SU-DHL-6 (cell line): Measurements from ENCODE around the gene TMEM170B.

Experiments
- H2AFZ ChIP-seq: fragments of 200-600 bp; sonication (generic); 2 replicates; pipeline ENCODE4 v1.6.1; 2014; ENCODE audit warnings: low read depth, mild to moderate bottlenecking, moderate library complexity, mixed read lengths, antibody characterized with exemption, low read length; ENCODE audit not compliant: severe bottlenecking
- H3F3A ChIP-seq: fragments of 200-600 bp; shearing (Covaris generic); 2 replicates; pipeline ENCODE4 v1.6.0; 2016; ENCODE audit warnings: antibody characterized with exemption, mild to moderate bottlenecking; ENCODE audit not compliant: insufficient read depth
- H3K27ac ChIP-seq: fragments of 200-600 bp; sonication (generic); 2 replicates; pipeline ENCODE4 v1.5.1; 2016; ENCODE audit warnings: low read depth, mild to moderate bottlenecking, low read length, moderate library complexity, mixed read lengths
- H3K27me3 ChIP-seq: fragments of 200-600 bp; sonication (generic), shearing (Covaris generic); 2 replicates; pipeline ENCODE4 v1.6.0; 2014; ENCODE audit warnings: mild to moderate bottlenecking, low read length
- H3K36me3 ChIP-seq: fragments of 200-600 bp; sonication (generic); 2 replicates; pipeline ENCODE4 v1.6.1; 2014; ENCODE audit warnings: mild to moderate bottlenecking, low read length, mixed read lengths
- H3K4me2 ChIP-seq: fragments of 300-600, 200-600 bp; shearing (Covaris generic), sonication (generic); 2 replicates; pipeline ENCODE4 v1.6.0; 2014; ENCODE audit warnings: low read length, low read depth, mild to moderate bottlenecking; ENCODE audit not compliant: poor library complexity, severe bottlenecking
- H3K4me3 ChIP-seq: fragments of 200-600 bp; sonication (generic); 2 replicates; pipeline ENCODE4 v1.5.1; 2014; ENCODE audit warnings: antibody characterized with exemption, low read length, mild to moderate bottlenecking, mixed read lengths; ENCODE audit not compliant: insufficient read depth, poor library complexity, severe bottlenecking
- H3K79me2 ChIP-seq: fragments of 200-600 bp; sonication (generic); 2 replicates; pipeline ENCODE4 v1.6.1; 2014; ENCODE audit warnings: mild to moderate bottlenecking, low read length, moderate library complexity; ENCODE audit not compliant: insufficient read depth
- H3K9ac ChIP-seq: fragments of 200-600 bp; sonication (generic); 2 replicates; pipeline ENCODE4 v1.7.0; 2014; ENCODE audit warnings: mild to moderate bottlenecking, low read length
- H3K9me2 ChIP-seq: fragments of 200-600 bp; sonication (generic); replicated peaks from 2 replicates; pipeline ENCODE4 v1.6.1; 2014; ENCODE audit warnings: low read length; ENCODE audit not compliant: insufficient read depth
- H3K9me3 ChIP-seq: fragments of 200-600 bp; sonication (generic); 2 replicates; pipeline ENCODE4 v1.6.1; 2014; ENCODE audit warnings: low read length, mixed read lengths; ENCODE audit not compliant: insufficient read depth
- H4K20me1 ChIP-seq: fragments of 200-600 bp; sonication (generic); 2 replicates; pipeline ENCODE4 v1.6.1; 2014; ENCODE audit warnings: low read depth, mild to moderate bottlenecking, antibody characterized with exemption, low read length, moderate library complexity, mixed read lengths
- CTCF ChIP-seq: fragments of 200-600 bp; sonication (generic); IDR thresholded peaks from one replicate; pipeline ENCODE4 v1.5.1; 2017; ENCODE audit warnings: antibody characterized with exemption, mild to moderate bottlenecking, low read length, moderate library complexity; ENCODE audit not compliant: insufficient read depth, poor library complexity, severe bottlenecking
- EZH2phosphoT487 ChIP-seq: fragments of 200-600 bp; sonication (generic), shearing (Covaris generic); conservative IDR thresholded peaks from 2 replicates; pipeline ENCODE4 v1.6.1; 2018; ENCODE audit warnings: mild to moderate bottlenecking, antibody characterized with exemption, low read length, moderate library complexity, mixed read lengths

Gene TMEM170B

DNA sequence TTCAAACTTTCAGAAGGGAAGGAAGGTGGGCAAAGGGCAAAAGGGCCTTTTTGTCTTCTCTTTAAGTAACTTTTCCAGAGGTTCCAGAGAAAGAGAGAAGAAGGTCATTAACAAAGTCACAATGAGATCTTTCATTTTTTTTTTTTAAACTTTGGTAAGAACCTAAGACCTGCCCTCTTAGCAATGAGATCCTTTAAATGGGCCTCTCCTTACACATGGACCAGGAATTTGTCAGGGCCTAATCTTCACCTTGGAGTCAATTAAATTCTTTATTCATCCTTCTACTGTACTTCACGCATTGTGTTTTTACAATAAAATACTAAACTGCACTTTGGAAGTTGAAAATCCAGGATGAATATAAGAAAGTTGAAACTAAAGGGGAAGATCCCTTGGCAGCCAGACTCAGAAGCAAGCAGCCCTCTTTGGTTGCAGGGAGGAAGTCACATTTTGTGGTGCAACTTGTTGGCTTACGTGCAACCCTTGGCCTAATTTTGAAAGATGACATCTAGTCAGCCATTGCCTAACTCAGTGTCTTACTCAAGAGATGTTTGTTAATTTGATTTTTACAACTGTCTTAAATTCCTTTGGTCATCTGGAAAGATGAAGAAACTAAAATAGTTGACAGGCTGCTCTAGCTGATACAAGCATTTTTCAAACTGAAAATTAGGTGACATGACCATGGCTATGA is 11.9 kb upstream of the TMEM170B start:
- Histone ChIP-seq H2AFZ (no peak overlapping the region), H3K9ac (no peak overlapping the region), H3K27me3 (no peaks in the 10 kb centered on the region), H3K4me2 (no peak overlapping the region), H3K4me3 (no peak overlapping the region), H3K36me3 (no peaks in the 10 kb centered on the region), H3K9me3 (no peaks in the 10 kb centered on the region), H3K9me2 (no peaks in the 10 kb centered on the region), H3K27ac (no peak overlapping the region), H3F3A (no peaks in the 10 kb centered on the region), H3K79me2 (no peaks in the 10 kb centered on the region), H4K20me1 (no peaks in the 10 kb centered on the region)
- TF ChIP-seq CTCF (no peak), EZH2phosphoT487 (no peak)

GRCh38 chr6:11526156-11526505 is 11.4 kb upstream of the TMEM170B start:
- Histone ChIP-seq H3K79me2 (no peaks in the 10 kb centered on the region), H3K9me3 (no peaks in the 10 kb centered on the region), H3K4me3 (no peak overlapping the region), H2AFZ (no peak overlapping the region), H3K36me3 (no peaks in the 10 kb centered on the region), H3K4me2 (no peak overlapping the region), H3K27me3 (no peaks in the 10 kb centered on the region), H4K20me1 (no peaks in the 10 kb centered on the region), H3K9ac (no peak overlapping the region), H3F3A (no peaks in the 10 kb centered on the region), H3K27ac (no peak overlapping the region), H3K9me2 (no peaks in the 10 kb centered on the region)
- TF ChIP-seq CTCF (no peak), EZH2phosphoT487 (no peak)

DNA sequence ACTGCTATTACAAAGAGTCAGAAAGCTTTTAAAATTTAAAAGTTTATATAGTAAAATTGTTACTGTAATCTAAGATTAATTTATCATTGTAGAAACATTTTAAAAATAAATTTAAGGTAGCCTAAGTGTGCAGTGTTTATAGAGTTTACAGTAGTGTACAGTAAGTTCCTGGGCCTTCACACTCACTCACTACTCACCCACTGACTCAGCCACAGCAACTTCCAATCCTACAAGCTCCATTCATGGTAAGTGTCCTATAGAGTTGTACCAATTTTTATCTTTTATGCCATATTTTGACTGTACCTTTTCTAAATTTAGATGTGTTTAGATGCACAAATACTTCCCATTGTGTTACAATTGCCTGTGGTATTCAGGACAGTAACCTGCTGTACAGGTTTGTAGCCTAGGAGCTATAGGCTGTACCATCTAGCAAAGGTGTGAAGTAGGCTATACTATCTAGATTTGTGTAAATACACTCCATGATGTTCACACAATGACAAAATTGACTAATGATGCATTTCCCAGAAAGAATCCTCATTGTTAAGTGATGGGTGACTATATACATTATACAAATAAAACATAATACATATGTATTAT is 10.2 kb upstream of the TMEM170B start:
- Histone ChIP-seq H3K4me3 (no peak overlapping the region), H3K27ac (no peak overlapping the region), H3K27me3 (no peaks in the 10 kb centered on the region), H3K79me2 (no peaks in the 10 kb centered on the region), H2AFZ (no peak overlapping the region), H3K9me2 (no peaks in the 10 kb centered on the region), H3K4me2 (no peak overlapping the region), H3K9me3 (no peaks in the 10 kb centered on the region), H4K20me1 (no peaks in the 10 kb centered on the region), H3K36me3 (no peaks in the 10 kb centered on the region), H3K9ac (no peak overlapping the region), H3F3A (no peaks in the 10 kb centered on the region)
- no peak for TF ChIP-seq CTCF
- TF ChIP-seq EZH2phosphoT487: no peak
